Effector memory CD8-positive, alpha-beta T cell (primary cell): ENCODE measurements around the gene TNNI3.
A peak's percentile ranks its signal among the peaks of the same experiment; 100 is the strongest.
"Not testable (repeated sequence)": the region's sequence is repeated elsewhere in the genome, so short reads cannot be mapped to it uniquely, and the experiment has no call there.

Experiments used
- ATAC-seq: fragments of 150-1000 bp; cut with Tn5 transposase; replicated peaks from 2 replicates; pipeline ENCODE4 v1.10.0; 2021; ENCODE audit warnings: mild to moderate bottlenecking, moderate library complexity
- DNase-seq, 3 experiments: peaks; one replicate each; pipeline ENCODE4 v3.0.0; 2021
- H3K27ac Mint-ChIP-seq, 2 donors: one replicate each; pipeline ENCODE4 v1.8.0; 2022; ENCODE audit warnings: mild to moderate bottlenecking in 2 of 2, mixed read lengths in 2 of 2, moderate library complexity in 2 of 2
- H3K27me3 Mint-ChIP-seq, 2 donors: one replicate each; pipeline ENCODE4 v1.8.0; 2022; ENCODE audit warnings: mixed read lengths in 2 of 2
- H3K36me3 Mint-ChIP-seq: one replicate; pipeline ENCODE4 v1.8.0; 2022; ENCODE audit warnings: mild to moderate bottlenecking, moderate library complexity, mixed read lengths; ENCODE audit not compliant: insufficient read depth
- H3K4me1 Mint-ChIP-seq, 2 donors: one replicate each; pipeline ENCODE4 v1.8.0; 2022; ENCODE audit warnings: low read depth in 2 of 2, mixed read lengths in 2 of 2
- H3K4me3 Mint-ChIP-seq, 2 donors: one replicate each; pipeline ENCODE4 v1.8.0; 2022; ENCODE audit warnings: mild to moderate bottlenecking in 2 of 2, mixed read lengths in 2 of 2, moderate library complexity in 2 of 2
- H3K9me3 Mint-ChIP-seq, 2 donors: one replicate each; pipeline ENCODE4 v1.8.0; 2022; ENCODE audit warnings: mixed read lengths in 2 of 2

TNNI3 gene

DNA sequence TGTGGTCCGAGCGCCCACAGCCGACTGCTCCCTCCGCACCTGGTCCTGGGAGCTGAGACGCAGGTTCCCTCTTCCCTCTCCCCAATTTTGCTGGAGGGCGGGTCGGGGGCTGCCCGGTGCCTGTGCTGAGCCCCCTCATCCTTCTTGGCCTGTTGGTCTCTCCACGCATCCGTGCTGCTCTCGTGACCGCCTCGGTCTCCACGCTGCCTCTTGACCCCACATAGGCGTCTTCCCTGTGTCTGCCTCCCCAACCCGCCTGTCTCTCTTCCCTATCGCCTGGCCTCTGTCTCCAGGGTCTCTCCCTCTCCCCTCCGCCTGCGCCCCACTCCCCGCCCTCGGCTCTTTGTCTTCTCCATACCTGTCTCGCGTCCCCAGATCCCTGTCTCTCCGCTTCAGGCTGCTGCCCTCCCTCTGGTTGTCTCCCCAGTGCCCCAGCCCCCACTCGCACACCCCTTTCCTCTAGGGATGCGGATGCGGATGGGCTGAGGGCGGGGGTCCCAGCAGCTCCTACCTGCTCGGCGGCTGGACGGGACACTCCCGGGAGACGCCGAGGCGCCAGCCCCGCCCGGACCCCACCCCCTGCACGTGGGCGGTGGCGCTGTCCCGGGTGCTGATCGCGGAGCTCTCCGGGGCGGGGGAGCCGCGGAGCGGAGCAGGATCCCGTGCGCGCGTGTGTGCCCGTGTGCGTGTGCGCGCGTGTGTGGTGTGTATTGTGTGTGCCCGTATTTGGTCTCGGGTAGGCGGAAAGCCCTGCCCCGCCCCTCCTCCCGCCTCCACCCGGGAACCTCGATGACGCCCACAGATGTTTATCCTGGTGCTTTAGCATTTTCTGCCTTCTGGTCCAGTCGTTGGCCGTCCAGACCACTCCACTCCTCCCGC is 22.3 kb upstream of the TNNI3 start, which contains the start of gene SYT5:
Gene SYT5, minus strand, starts transcription at position 684 of the 879 bp plus-strand sequence. CDS start 1,248 bp downstream, outside the sequence.
- H3K27me3 Mint-ChIP-seq = peaks cover 50 to 94% of the 10 kb centered on the region in 2 donors
- peak within 1 kb of the TSS; percentile 96 to 97 for H3K27ac Mint-ChIP-seq
- DNase-seq (peak; percentile 52 to 60 (median 59)), ATAC-seq (peak; percentile 23)
- H3K36me3 Mint-ChIP-seq = peaks cover 29% of the 10 kb centered on the region
- peaks cover 4 to 18% of the 10 kb centered on the region in 2 donors for H3K4me1 Mint-ChIP-seq
- H3K9me3 Mint-ChIP-seq = no peaks in the 10 kb centered on the region
- H3K4me3 Mint-ChIP-seq = peak within 1 kb of the TSS; percentile 79 to 82

DNA sequence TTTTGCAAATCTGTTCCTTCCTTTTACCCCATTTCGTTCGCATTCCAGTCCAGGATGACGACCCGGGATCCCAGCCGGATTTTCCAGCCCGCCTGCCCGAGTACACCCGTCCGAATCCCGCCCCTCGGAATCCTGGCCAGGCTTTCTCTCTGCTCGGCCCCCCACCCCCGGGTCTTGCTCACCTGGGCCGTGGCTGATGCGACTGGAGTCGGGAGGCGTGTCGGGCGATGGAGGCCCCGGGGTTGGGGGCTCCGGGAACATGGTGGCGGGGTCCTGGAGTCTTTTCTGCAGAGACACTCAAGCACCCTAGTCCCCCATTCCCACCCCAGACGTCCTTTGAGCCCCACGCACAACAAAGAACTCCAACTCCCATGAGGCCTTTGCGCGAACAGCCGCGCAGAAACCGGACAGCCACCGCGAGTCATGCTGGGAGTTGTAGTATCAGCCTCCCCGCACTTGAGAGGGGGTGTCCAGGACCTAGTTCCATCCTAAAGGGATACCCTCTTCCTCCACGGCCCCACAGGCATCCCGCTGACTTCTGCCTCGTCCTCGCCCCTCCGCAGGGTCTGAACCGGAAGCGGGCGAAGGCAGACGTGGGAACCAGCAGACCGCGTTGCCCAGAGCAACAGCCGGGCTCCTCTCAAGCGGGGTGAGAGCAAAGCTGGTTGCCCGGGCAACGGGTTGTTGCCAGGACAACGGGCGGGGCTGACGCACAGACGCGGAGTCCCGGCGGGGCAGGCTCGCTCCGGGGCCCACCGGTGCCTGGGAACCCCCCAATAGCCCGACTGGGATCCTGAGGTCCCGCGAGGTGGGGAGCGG is 21.5 kb upstream of the TNNI3 start:
- Mint-ChIP-seq H3K4me3 (peak overlapping the region; percentile 79 to 82), H3K27me3 (peaks cover 52 to 94% of the 10 kb centered on the region in 2 donors), H3K36me3 (peaks cover 29% of the 10 kb centered on the region), H3K4me1 (peaks cover 10 to 19% of the 10 kb centered on the region in 2 donors), H3K27ac (peak overlapping the region; percentile 96 to 97), H3K9me3 (no peaks in the 10 kb centered on the region)
- DNase-seq (peak; percentile 98), ATAC-seq (peak; percentile 87)

DNA sequence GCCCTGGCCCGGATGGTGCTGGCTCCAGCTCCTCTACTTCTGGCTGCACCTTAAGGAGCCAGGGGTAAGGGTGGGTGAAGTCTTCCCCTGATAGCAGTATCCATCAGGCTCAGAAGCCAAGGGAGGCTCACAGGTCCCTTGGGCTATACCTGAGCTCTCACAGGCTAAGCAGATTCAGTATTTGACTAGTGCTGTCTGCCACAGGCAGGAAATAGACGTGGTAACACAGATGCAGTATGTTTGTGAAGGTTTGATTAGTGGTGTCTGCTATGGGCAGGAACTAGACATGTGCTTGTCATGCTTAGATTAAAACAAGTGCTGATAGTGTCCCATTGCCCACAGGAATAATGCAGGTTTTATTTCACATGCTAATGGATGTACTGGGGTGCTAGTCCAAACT is 18.5 kb upstream of the TNNI3 start:
- DNase-seq (no peak), ATAC-seq (no peak)
- Mint-ChIP-seq H3K36me3 (peaks cover 28% of the 10 kb centered on the region), H3K4me1 (peaks cover 23 to 28% of the 10 kb centered on the region in 2 donors), H3K27ac (no peak overlapping the region), H3K9me3 (peaks cover 0 to 2% of the 10 kb centered on the region in 2 donors), H3K4me3 (no peak overlapping the region), H3K27me3 (peaks cover 59 to 100% of the 10 kb centered on the region in 2 donors)

DNA sequence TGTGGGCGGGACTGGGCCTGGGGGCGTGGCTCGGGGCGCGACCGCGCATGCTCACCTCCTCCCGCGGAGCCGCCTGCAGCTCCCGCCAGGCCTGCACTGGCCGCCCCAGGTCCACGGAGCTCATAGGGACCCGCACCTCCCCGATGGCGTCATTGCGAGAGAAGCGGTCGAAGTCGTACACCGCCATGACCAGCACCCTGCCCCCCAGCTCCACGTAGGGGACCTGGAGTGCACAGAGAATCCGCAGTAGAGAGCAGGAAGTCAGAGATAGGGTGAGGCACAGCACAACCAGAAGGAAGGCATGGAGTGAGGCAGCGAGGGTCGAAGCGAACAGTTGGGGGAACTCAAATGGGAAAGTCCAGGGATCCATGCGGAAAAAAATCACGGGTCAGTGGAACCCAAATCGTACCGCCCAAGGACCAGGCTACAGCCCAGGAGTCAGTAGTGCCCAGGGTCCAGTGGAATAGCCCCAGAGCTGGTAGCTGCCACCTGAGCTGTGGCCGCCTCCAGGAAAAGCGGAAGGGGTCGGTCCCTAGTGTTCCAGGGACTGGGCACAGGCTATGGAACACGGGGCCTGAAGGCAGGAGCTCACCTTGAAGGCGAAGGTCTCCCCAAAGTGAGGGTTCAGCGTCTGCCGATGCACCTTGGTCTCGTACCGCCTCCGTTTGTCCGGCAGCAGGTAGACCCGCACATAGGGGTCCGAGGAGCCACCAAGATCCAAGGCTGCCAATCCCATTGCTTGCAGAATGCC is 17.8 kb upstream of the TNNI3 start:
- H3K36me3 Mint-ChIP-seq = peaks cover 20% of the 10 kb centered on the region
- ATAC-seq (no peak), DNase-seq (no peak)
- H3K27ac Mint-ChIP-seq = no peak overlapping the region
- H3K27me3 Mint-ChIP-seq = peaks cover 59 to 100% of the 10 kb centered on the region in 2 donors
- no peak overlapping the region for H3K4me3 Mint-ChIP-seq
- peaks cover 23% of the 10 kb centered on the region in 2 donors for H3K4me1 Mint-ChIP-seq
- peaks cover 0 to 2% of the 10 kb centered on the region in 2 donors for H3K9me3 Mint-ChIP-seq

DNA sequence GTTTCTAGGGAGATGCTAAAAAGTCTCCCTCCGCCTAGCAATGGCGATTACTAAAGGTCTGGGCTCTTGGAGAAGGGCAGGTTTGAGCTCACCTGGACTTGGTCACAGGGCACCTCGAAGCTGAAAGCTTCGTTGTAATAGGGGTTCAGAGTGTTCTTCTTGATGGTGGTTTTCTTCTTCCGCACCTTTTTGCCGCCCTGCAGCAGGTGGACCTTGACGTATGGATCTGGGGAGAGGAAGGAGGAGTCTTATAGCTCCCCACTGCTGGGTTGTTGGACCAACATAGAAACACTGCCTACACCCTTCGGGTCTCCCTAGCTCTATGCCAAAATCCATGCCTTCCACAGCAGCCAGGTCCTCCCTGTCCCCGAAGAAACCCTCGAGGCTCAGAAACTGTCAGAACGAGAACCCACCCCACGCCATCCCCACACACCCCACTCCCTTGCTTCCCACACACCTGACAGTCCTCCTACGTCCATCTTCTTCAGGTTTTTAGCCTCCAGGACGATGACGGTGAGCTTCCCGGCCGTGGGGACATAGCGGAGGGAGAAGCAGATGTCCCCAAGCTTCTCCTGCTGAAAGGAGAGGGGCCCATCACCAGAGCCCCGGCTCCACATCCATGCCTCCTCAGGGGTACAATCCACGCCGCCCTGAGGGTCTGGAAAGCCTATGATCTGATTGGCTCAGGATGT is 17.0 kb upstream of the TNNI3 start:
- Mint-ChIP-seq H3K36me3 (peaks cover 14% of the 10 kb centered on the region), H3K4me1 (peaks cover 18 to 20% of the 10 kb centered on the region in 2 donors), H3K9me3 (peaks cover 0 to 2% of the 10 kb centered on the region in 2 donors), H3K4me3 (peak overlapping the region; percentile 73 to 79), H3K27me3 (peaks cover 64 to 100% of the 10 kb centered on the region in 2 donors), H3K27ac (no peak overlapping the region)
- ATAC-seq = no peak
- no peak for DNase-seq

DNA sequence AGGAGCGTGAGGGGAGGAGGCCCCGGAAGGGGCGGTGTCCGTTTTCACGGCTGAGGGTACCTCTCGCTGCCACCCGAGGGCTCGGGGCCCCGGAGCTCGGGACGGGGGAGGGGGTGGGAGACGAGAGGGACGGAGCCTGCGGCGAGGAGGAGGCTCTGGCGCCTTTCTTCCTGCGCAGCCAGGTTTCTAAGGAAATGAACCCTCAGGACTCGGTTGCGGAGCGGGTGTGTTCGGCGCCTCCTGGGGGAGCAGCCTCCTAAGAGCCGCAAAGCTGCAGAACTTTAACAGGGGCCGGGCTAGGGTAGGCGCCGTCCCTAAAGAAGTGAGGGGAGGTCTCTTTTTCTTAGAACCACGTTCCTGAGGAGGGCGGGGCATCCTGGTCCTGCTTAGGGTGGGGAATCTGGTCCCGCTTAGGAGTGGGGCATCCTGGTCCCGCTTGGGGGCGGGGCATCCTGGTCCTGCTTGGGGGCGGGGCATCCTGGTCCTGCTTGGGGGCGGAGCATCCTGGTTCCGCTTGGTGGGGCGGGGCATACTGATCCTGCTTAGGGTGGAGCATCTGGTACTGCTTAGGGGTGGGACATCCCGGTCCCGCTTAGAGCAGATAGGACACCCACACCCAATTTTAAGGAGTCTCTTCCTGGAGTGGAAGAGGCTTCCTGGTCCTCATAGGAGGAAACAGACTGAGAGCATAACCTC is 16.3 kb upstream of the TNNI3 start:
- H3K27ac Mint-ChIP-seq = no peak overlapping the region
- peaks cover 12 to 19% of the 10 kb centered on the region in 2 donors for H3K4me1 Mint-ChIP-seq
- DNase-seq (no peak), ATAC-seq (peak; percentile 50)
- H3K36me3 Mint-ChIP-seq = peaks cover 7% of the 10 kb centered on the region
- peaks cover 68 to 100% of the 10 kb centered on the region in 2 donors for H3K27me3 Mint-ChIP-seq
- H3K9me3 Mint-ChIP-seq = peaks cover 0 to 2% of the 10 kb centered on the region in 2 donors
- peak overlapping the region; percentile 73 to 79 for H3K4me3 Mint-ChIP-seq

DNA sequence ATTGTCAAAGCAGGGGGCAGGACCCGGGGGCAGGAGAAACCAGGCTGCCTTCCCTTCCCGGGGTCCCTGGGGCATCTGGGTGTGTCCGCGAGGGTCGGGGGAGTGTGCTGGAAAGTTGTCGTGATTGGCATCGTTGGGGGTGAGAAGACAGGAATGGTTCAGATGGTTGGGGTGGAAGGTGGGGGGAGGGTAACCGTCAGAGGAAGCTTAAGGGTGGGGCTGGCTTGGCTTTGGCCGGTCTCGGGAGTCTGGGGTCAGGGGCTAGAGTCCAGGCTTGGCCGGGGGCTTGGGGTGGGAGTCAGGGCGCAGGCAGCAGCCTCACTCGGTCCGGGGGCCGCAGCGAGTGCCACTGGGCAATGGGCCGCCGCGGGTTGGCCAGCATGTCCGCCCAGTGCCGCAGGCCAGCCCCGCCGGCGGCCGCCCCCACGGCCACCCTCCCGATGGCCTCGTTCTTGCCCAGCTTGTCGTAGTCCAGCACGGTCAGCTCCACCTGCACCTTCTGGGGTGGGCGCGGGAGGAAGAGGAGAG is 15.7 kb upstream of the TNNI3 start:
- ATAC-seq (no peak), DNase-seq (no peak)
- Mint-ChIP-seq H3K36me3 (peaks cover 5% of the 10 kb centered on the region), H3K27me3 (peaks cover 66 to 98% of the 10 kb centered on the region in 2 donors), H3K9me3 (peaks cover 0 to 2% of the 10 kb centered on the region in 2 donors), H3K27ac (no peak overlapping the region), H3K4me1 (peaks cover 10 to 19% of the 10 kb centered on the region in 2 donors), H3K4me3 (peak overlapping the region; percentile 73 to 79)

DNA sequence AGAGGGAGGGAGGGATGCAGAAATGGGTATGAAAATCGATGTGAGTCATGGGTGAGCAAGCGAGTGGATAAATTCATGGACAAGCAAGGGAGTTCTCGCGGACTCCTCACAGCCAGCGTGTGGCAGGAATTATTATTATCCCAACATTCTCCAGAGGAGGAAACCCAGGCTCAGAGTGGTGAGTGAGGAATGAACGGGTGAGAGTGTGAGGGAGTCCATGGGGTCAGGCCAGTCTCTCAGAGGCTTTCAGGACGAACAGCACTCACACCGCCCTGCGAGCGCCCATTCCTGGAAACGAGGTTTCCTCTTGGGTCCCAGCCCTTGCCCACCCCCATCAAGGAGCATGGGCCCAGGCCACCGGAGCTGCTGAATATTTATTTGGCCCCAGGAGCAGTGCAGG is 15.2 kb upstream of the TNNI3 start:
- DNase-seq (no peak), ATAC-seq (no peak)
- Mint-ChIP-seq H3K27ac (no peak overlapping the region), H3K4me1 (peaks cover 10 to 19% of the 10 kb centered on the region in 2 donors), H3K27me3 (peaks cover 66 to 98% of the 10 kb centered on the region in 2 donors), H3K9me3 (peaks cover 0 to 2% of the 10 kb centered on the region in 2 donors), H3K4me3 (peak overlapping the region; percentile 73 to 79), H3K36me3 (peaks cover 1% of the 10 kb centered on the region)

DNA sequence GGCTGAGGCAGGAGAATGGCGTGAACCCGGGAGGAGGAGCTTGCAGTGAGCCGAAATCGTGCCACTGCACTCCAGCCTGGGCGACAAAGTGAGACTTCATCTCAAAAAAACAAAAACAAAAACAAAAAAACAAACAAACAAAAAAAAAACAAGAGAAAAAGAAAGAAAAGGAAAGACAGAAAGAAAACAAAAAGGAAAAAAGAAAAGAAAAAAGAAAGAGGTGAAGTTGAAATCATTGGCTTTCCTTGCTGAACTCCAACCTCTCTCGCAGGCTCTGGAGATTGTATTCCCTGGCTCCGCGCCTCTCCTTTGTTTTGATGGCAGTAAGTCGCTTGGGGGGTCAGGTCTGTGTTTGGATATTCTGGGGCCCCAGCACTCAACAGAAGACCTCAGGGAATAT is 14.8 kb upstream of the TNNI3 start:
- Mint-ChIP-seq H3K4me3 (peak overlapping the region; percentile 73 to 79), H3K27me3 (peaks cover 66 to 98% of the 10 kb centered on the region in 2 donors), H3K4me1 (peaks cover 11 to 19% of the 10 kb centered on the region in 2 donors)
- H3K27ac Mint-ChIP-seq, DNase-seq, ATAC-seq, H3K9me3 Mint-ChIP-seq, H3K36me3 Mint-ChIP-seq: not testable (repeated sequence)

DNA sequence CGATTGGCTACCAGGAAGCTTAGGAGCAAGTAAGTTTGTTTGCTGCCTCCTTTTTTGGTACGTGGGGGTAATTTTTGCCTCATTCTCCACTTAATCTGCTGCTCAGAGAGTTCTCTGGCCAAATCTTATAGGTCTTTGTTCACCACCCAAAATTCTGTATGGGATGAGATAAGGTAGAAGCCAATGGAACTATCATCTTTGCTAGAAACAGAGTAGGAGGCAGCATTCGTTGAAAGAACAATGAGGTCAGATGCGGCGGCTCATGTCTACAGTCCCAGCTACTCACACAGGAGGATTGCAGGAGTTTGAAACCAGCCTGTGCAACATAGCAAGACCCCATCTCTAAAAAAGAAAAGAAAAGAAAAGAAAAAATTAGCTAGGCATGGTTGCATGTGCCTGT is 13.9 kb upstream of the TNNI3 start:
- H3K27me3 Mint-ChIP-seq = peaks cover 69 to 98% of the 10 kb centered on the region in 2 donors
- peak overlapping the region; percentile 73 to 79 for H3K4me3 Mint-ChIP-seq
- H3K4me1 Mint-ChIP-seq = peaks cover 18 to 27% of the 10 kb centered on the region in 2 donors
- peaks cover 4% of the 10 kb centered on the region for H3K36me3 Mint-ChIP-seq
- H3K9me3 Mint-ChIP-seq = peaks cover 0 to 4% of the 10 kb centered on the region in 2 donors
- DNase-seq (no peak), ATAC-seq (no peak)
- no peak overlapping the region for H3K27ac Mint-ChIP-seq

DNA sequence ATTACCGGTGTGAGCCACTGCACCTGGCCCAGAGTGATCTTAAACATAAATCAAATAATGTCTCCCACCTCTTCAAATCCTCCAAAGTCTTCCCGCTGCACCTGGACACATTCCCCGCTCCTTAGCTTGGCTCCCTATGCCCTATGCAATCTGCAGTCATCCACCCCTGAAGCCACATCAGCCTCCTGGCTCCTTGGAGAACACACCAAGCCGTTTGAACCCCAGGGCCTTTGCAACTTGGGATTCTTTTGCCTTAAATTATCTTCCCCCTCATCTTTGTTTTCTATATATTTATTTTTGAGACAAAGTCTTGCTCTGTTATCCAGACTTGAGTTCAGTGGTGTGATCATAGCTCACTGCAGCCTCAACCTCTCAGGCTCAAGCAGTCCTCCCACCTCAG is 11.6 kb upstream of the TNNI3 start:
- no peak overlapping the region for H3K4me3 Mint-ChIP-seq
- DNase-seq = no peak
- H3K9me3 Mint-ChIP-seq = peaks cover 0 to 5% of the 10 kb centered on the region in 2 donors
- H3K4me1 Mint-ChIP-seq = peaks cover 18 to 25% of the 10 kb centered on the region in 2 donors
- H3K27me3 Mint-ChIP-seq = peaks cover 76 to 96% of the 10 kb centered on the region in 2 donors
- H3K27ac Mint-ChIP-seq = no peak overlapping the region
- ATAC-seq = no peak
- peaks cover 7% of the 10 kb centered on the region for H3K36me3 Mint-ChIP-seq
